ENCODE data around the gene SMIM17. TPM values are rescaled to one million over a fixed set of nuclear protein-coding genes. Genes with fewer than 3 reads are reported as not detected.

The SMIM17 gene
- total and polyA plus RNA-seq, 2 of the 4 experiments (the other 2 are of a cell fraction): not detected

DNA sequence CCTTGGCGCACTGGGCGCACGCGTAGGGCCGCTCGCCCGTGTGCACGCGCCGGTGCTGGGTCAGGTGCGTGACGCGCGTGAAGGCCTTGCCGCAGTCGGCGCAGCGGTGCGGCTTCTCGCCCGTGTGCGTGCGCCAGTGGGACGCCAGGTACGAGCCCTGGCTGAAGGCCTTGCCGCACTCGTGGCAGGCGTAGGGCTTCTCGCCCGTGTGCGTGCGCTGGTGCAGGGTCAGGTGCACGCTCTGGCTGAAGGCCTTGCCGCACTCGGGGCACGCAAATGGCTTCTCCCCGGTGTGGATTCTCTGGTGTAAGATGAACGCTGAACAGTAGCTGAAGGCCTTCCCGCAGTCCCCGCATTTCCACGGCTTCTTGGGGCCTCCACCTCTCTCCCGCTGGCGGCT lies 21.6 kb downstream of the SMIM17 start:
- 62% methylated on average over 37 of the region's 43 CpGs; no CpG with 5 or more reads in 1 of the 2 experiments for WGBS, 2 experiments (ENCODE audit: extremely low coverage in 2 of 2, insufficient read length in 1 of 2)
- dilution Hi-C loops (cut with HindIII; ENCODE audit: low sequenced_read_pairs, unreplicated experiment) (no loop called here), in situ Hi-C loops (cut with MboI; ENCODE audit: low sequenced_read_pairs) (no loop called here), intact Hi-C loops (cut with micrococcal nuclease) (no loop called here)
- no peaks in the 10 kb centered on the region for H3K9me1 ChIP-seq (ENCODE audit: insufficient read depth, low read length)
- H2BK20ac ChIP-seq (ENCODE audit: low read depth, low read length): no peak overlapping the region
- H2BK5ac ChIP-seq (ENCODE audit: low read depth, low read length, poor library complexity, severe bottlenecking): no peak overlapping the region
- H3K4me2 ChIP-seq (ENCODE audit: low read depth, low read length): no peak overlapping the region
- no peak overlapping the region for H3K9ac ChIP-seq (ENCODE audit: low read depth, low read length)
- no peak overlapping the region for H4K5ac ChIP-seq (ENCODE audit: low read depth, low read length)
- no peak overlapping the region for H2AK5ac ChIP-seq (ENCODE audit: low read depth, low read length)
- H4K8ac ChIP-seq (ENCODE audit: low read depth in 2 of 2, low read length in 2 of 2): no peak overlapping the region
- H4K20me1 ChIP-seq (ENCODE audit: insufficient read depth, low read length): no peaks in the 10 kb centered on the region
- no peak overlapping the region for H3K56ac ChIP-seq (ENCODE audit: extremely low read depth, insufficient read depth, low read length)
- H3K4me1 ChIP-seq (ENCODE audit: control insufficient read depth, insufficient read depth, low read length): no peaks in the 10 kb centered on the region
- no peak overlapping the region for H4K91ac ChIP-seq (ENCODE audit: insufficient read depth, low read depth, low read length)
- H3K18ac ChIP-seq (ENCODE audit: low read depth, low read length): no peak overlapping the region
- H3K27ac ChIP-seq (ENCODE audit: insufficient read depth, low read length): no peak overlapping the region
- H2AK9ac ChIP-seq (replicated peaks; ENCODE audit: low read depth, low read length, poor library complexity): no peak overlapping the region
- H3K14ac ChIP-seq (replicated peaks; ENCODE audit: low read depth, low read length): no peak overlapping the region
- DNase-seq (no peak), ATAC-seq (ENCODE audit: low read depth) (no peak)
- no peak overlapping the region for H3K4ac ChIP-seq (ENCODE audit: low read depth, low read length)
- H3K23ac ChIP-seq (ENCODE audit: low read depth, low read length): no peak overlapping the region
- no peak overlapping the region for H2BK120ac ChIP-seq (ENCODE audit: low read depth, low read length)
- H3K36me3 ChIP-seq (ENCODE audit: control insufficient read depth, insufficient read depth, low read length): no peaks in the 10 kb centered on the region
- H2BK15ac ChIP-seq (ENCODE audit: low read depth, low read length): no peak overlapping the region
- no peak overlapping the region for H3K4me3 ChIP-seq (ENCODE audit: insufficient read depth, low read depth, low read length)
- peaks cover 60% of the 10 kb centered on the region for H3K9me3 ChIP-seq (ENCODE audit: control insufficient read depth, insufficient read depth, low read length)
- no TSS peak for BruUV-seq (replicated peaks)
- CTCF ChIA-PET: no interaction called here
- H3K27me3 ChIP-seq (ENCODE audit: control insufficient read depth, insufficient read depth, low read length): no peaks in the 10 kb centered on the region
- TF ChIP-seq MXI1 (IDR thresholded peaks at IDR 0.05; ENCODE audit: borderline replicate concordance, low read depth, low read length) (no peak), MAFK (IDR thresholded peaks at IDR 0.05; ENCODE audit: low read depth, low read length) (no peak), BHLHE40 (IDR thresholded peaks at IDR 0.05; ENCODE audit: low read depth, low read length) (no peak), FOS (IDR thresholded peaks at IDR 0.05; ENCODE audit: low read depth, low read length) (no peak), CHD1 (IDR thresholded peaks at IDR 0.05; ENCODE audit: low read depth, low read length) (no peak), MAZ (IDR thresholded peaks at IDR 0.05; ENCODE audit: borderline replicate concordance, low read depth, low read length) (no peak), RAD21 (IDR thresholded peaks at IDR 0.05; ENCODE audit: low read length) (no peak), RCOR1 (IDR thresholded peaks at IDR 0.05; ENCODE audit: insufficient replicate concordance, low read length) (no peak), RFX5 (IDR thresholded peaks at IDR 0.05; ENCODE audit: low read depth, low read length) (no peak), POLR2A (IDR thresholded peaks at IDR 0.05; ENCODE audit: low read depth, low read length) (no peak), CEBPB (IDR thresholded peaks at IDR 0.05; ENCODE audit: low read depth, low read length) (no peak), SMC3 (IDR thresholded peaks at IDR 0.05; ENCODE audit: low read depth, low read length) (no peak), NFE2L2 (IDR thresholded peaks at IDR 0.05; ENCODE audit: low read depth, low read length) (no peak)
- TF ChIP-seq, protein P1, sequence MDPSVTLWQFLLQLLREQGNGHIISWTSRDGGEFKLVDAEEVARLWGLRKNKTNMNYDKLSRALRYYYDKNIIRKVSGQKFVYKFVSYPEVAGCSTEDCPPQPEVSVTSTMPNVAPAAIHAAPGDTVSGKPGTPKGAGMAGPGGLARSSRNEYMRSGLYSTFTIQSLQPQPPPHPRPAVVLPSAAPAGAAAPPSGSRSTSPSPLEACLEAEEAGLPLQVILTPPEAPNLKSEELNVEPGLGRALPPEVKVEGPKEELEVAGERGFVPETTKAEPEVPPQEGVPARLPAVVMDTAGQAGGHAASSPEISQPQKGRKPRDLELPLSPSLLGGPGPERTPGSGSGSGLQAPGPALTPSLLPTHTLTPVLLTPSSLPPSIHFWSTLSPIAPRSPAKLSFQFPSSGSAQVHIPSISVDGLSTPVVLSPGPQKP (IDR thresholded peaks at IDR 0.05; ENCODE audit: borderline replicate concordance, low read depth, low read length): no peak
- TF ChIP-seq, protein P2, sequence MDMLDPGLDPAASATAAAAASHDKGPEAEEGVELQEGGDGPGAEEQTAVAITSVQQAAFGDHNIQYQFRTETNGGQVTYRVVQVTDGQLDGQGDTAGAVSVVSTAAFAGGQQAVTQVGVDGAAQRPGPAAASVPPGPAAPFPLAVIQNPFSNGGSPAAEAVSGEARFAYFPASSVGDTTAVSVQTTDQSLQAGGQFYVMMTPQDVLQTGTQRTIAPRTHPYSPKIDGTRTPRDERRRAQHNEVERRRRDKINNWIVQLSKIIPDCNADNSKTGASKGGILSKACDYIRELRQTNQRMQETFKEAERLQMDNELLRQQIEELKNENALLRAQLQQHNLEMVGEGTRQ (IDR thresholded peaks at IDR 0.05; ENCODE audit: low read depth, low read length): no peak
- TF ChIP-seq, protein P3, sequence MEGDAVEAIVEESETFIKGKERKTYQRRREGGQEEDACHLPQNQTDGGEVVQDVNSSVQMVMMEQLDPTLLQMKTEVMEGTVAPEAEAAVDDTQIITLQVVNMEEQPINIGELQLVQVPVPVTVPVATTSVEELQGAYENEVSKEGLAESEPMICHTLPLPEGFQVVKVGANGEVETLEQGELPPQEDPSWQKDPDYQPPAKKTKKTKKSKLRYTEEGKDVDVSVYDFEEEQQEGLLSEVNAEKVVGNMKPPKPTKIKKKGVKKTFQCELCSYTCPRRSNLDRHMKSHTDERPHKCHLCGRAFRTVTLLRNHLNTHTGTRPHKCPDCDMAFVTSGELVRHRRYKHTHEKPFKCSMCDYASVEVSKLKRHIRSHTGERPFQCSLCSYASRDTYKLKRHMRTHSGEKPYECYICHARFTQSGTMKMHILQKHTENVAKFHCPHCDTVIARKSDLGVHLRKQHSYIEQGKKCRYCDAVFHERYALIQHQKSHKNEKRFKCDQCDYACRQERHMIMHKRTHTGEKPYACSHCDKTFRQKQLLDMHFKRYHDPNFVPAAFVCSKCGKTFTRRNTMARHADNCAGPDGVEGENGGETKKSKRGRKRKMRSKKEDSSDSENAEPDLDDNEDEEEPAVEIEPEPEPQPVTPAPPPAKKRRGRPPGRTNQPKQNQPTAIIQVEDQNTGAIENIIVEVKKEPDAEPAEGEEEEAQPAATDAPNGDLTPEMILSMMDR (conservative IDR thresholded peaks at IDR 0.05; ENCODE audit: low read depth, low read length): no peak
- no peaks in the 10 kb centered on the region for H3K79me1 ChIP-seq (ENCODE audit: low read depth in 1 of 2, low read length in 2 of 2)
- POLR2A ChIA-PET (ENCODE audit: unreplicated experiment): no interaction called here
- H2AFZ ChIP-seq (replicated peaks; ENCODE audit: low read length, poor library complexity): peak overlapping the region; percentile 43

Measured in IMR-90 (cell line).